K562 (cell line): ENCODE measurements around the gene RABGAP1L. TPM values are rescaled to one million over a fixed set of nuclear protein-coding genes. Genes with fewer than 3 reads are reported as not detected.

ENCODE experiments used
- ATAC-seq: fragments of 200-7000 bp; cut with Tn5 transposase; 3 replicates; pipeline ENCODE4 v1.9.1; 2020; ENCODE audit warnings: moderate library complexity
- BruUV-seq: library from RNA; stranded (reverse); fragments of 400-500 nt; replicated peaks from 2 replicates; lab custom pipeline; 2021; lab: Mats Ljungman, UMichigan
- CTCF ChIA-PET: fragments of 300-600 bp; formaldehyde crosslinking; extraction: SDS; loops from one replicate; lab custom pipeline; 2021; ENCODE audit warnings: low intra/inter-chr PET ratio; lab: Yijun Ruan, JAX
- POLR2A ChIA-PET: fragments of 300-600, 350-650 bp; sonication (Branson Sonifier 250); formaldehyde crosslinking; extraction: SDS; loops from one replicate; lab custom pipeline; 2021; ENCODE audit warnings: antibody characterized with exemption, inconsistent platforms; lab: Yijun Ruan, JAX
- DNase-seq, 4 experiments: peaks; one replicate each; pipeline versions ENCODE4 v3.0.0 to v3.0.0-alpha.2; 2011 to 2018; ENCODE audit warnings: low spot score in 3 of 4, mixed read lengths in 3 of 4; ENCODE audit errors: extremely low read depth in 1 of 4
- FAIRE-seq: peaks from 2 replicates; lab custom pipeline; 2011; peaks lifted over from hg19 to GRCh38; lab: Jason Lieb, UNC
- H2AFZ ChIP-seq: 2 replicates; pipeline ENCODE4 v1.6.0; 2011; ENCODE audit warnings: low read depth, low read length, control low read depth, inconsistent platforms
- H3K27ac ChIP-seq: fragments of 200-600 bp; 3 replicates; pipeline ENCODE4 v1.8.0; 2011; ENCODE audit warnings: low read depth, mild to moderate bottlenecking, control low read depth, inconsistent platforms, low read length, moderate library complexity, mixed read lengths; ENCODE audit errors: extremely low read depth
- H3K27me3 ChIP-seq, 2 experiments: fragments of 300-600 bp in 1 of 2; 2 replicates in 1 of 2; 3 replicates in 1 of 2; pipeline versions ENCODE4 v1.6.0 to v1.8.0; 2011; ENCODE audit warnings: inconsistent platforms in 2 of 2, low read length in 2 of 2, mild to moderate bottlenecking in 1 of 2, mixed read lengths in 1 of 2, moderate library complexity in 1 of 2; ENCODE audit not compliant: control insufficient read depth in 2 of 2, insufficient read depth in 2 of 2
- H3K36me3 ChIP-seq: fragments of 300-600 bp; 3 replicates; pipeline ENCODE4 v1.8.0; 2011; ENCODE audit warnings: mild to moderate bottlenecking, low read length, inconsistent platforms; ENCODE audit not compliant: control insufficient read depth, insufficient read depth
- H3K4me1 ChIP-seq, 2 experiments: fragments of 200-600 bp in 1 of 2; replicated peaks in 1 of 2; 2 replicates in 1 of 2; 3 replicates in 1 of 2; pipeline versions ENCODE4 v1.5.1 to v1.8.0; 2011; ENCODE audit warnings: inconsistent platforms in 2 of 2, low read length in 2 of 2, mild to moderate bottlenecking in 1 of 2, mixed read lengths in 1 of 2, moderate library complexity in 1 of 2; ENCODE audit not compliant: control insufficient read depth in 2 of 2, insufficient read depth in 2 of 2
- H3K4me2 ChIP-seq: 2 replicates; pipeline ENCODE4 v1.6.1; 2011; ENCODE audit warnings: low read length, control low read depth, inconsistent platforms, mixed read lengths; ENCODE audit not compliant: insufficient read depth
- H3K4me3 ChIP-seq: fragments of 200-600 bp; sonication (generic), shearing (Covaris generic); 2 replicates; pipeline ENCODE4 v1.5.1; 2016; ENCODE audit warnings: control low read depth, inconsistent platforms
- H3K79me2 ChIP-seq: fragments of 200-600 bp; 3 replicates; pipeline ENCODE4 v1.8.0; 2011; ENCODE audit warnings: low read length, inconsistent platforms; ENCODE audit not compliant: control insufficient read depth, insufficient read depth
- H3K9ac ChIP-seq, 2 experiments: 2 replicates each; pipeline versions ENCODE4 v1.6.0 to v1.6.1; 2011; ENCODE audit warnings: low read depth in 2 of 2, low read length in 2 of 2, control low read depth in 1 of 2, inconsistent platforms in 1 of 2, mild to moderate bottlenecking in 1 of 2, mixed read lengths in 1 of 2; ENCODE audit not compliant: insufficient read depth in 1 of 2
- H3K9me1 ChIP-seq: one replicate; pipeline ENCODE4 v1.6.0; 2011; ENCODE audit warnings: inconsistent platforms, mild to moderate bottlenecking, low read length, moderate library complexity; ENCODE audit not compliant: control insufficient read depth, insufficient read depth
- H3K9me3 ChIP-seq: replicated peaks from 2 replicates; pipeline ENCODE4 v1.5.1; 2011; ENCODE audit warnings: low read depth, low read length, inconsistent platforms; ENCODE audit not compliant: control insufficient read depth, insufficient read depth
- H4K20me1 ChIP-seq: replicated peaks from 2 replicates; pipeline ENCODE4 v1.6.1; 2011; ENCODE audit warnings: low read length, inconsistent platforms, mixed read lengths; ENCODE audit not compliant: control insufficient read depth, insufficient read depth
- KAT2B ChIP-seq: IDR thresholded peaks from one replicate; pipeline ENCODE4 v1.6.1; 2012; ENCODE audit warnings: low read depth, mild to moderate bottlenecking, control low read depth, inconsistent platforms, low read length, moderate library complexity
- TOE1 ChIP-seq, 2 experiments: fragments of 450-650 bp in 1 of 2; sonication (generic) in 1 of 2; formaldehyde crosslinking in 1 of 2; IDR thresholded peaks; 2 replicates each; pipeline versions ENCODE4 v1.7.1 to v1.8.0; 2016 to 2022; ENCODE audit warnings: borderline replicate concordance in 2 of 2, mild to moderate bottlenecking in 2 of 2, antibody characterized with exemption in 1 of 2, inconsistent platforms in 1 of 2, low read depth in 1 of 2, missing genetic modification reagents in 1 of 2, moderate library complexity in 1 of 2
- ZC3H8 ChIP-seq: fragments of 450-650 bp; IDR thresholded peaks from 2 replicates; pipeline ENCODE4 v1.6.1; 2017
- ZEB2 ChIP-seq: fragments of 450-650 bp; IDR thresholded peaks from 2 replicates; pipeline ENCODE4 v1.6.1; 2016
- ZNF717 ChIP-seq: fragments of 250-450 bp; sonication (Bioruptor Pico); IDR thresholded peaks from 2 replicates; pipeline ENCODE4 v1.5.0; 2021
- ZNF785 ChIP-seq: fragments of 250-450 bp; sonication (Bioruptor Pico); IDR thresholded peaks from 2 replicates; pipeline ENCODE4 v1.4.0; 2020; ENCODE audit warnings: mild to moderate bottlenecking
- WGBS: fragments of 100-300 bp; shearing (Covaris generic); methylation state at CpG from one replicate; pipeline ENCODE4 v1.1.6; 2016; ENCODE audit warnings: low coverage, mixed read lengths; ENCODE audit not compliant: insufficient coverage; ENCODE audit errors: missing lambda C conversion rate; 5-methylcytosine and 5-hydroxymethylcytosine counted together
- in situ Hi-C: fragments of 300-500 bp; cut with MboI; formaldehyde crosslinking; loops from 4 replicates; pipeline ENCODE4 v1.15.0; 2018; ENCODE audit warnings: inconsistent platforms, mixed read lengths
- intact Hi-C: fragments of 100-400 bp; cut with micrococcal nuclease; formaldehyde crosslinking; loops from 2 replicates; pipeline ENCODE4 v1.14.2; 2022
- polyA plus RNA-seq, 8 experiments: library from polyadenylated mRNA; depleted of rRNA in 4 of 8; stranded (reverse) in 5 of 8; unstranded in 3 of 8; fragments of >200 nt; fragmentation: Nextera tagmentation in 2 of 8; fragmentation: Illumina TruSeq in 1 of 8; extraction: Ambion mirVana in 2 of 8; extraction: Trizol in 1 of 8; gene quantifications; 2 replicates each; pipeline versions ENCODE4 v1.2.1 to v1.2.3, GENCODE V29; 2011 to 2014; ENCODE audit warnings: inconsistent platforms in 1 of 8, missing spikeins in 1 of 8
- total RNA-seq, 7 experiments: library from RNA; depleted of rRNA in 6 of 7; stranded (reverse); fragments of >200 nt in 6 of 7; fragmentation: Illumina TruSeq in 2 of 7; extraction: Trizol in 2 of 7; gene quantifications; 2 replicates each; pipeline versions ENCODE4 v1.2.1 to v1.2.3, GENCODE V29; 2011 to 2021; ENCODE audit warnings: low replicate concordance in 1 of 7
- TF ChIP-seq, protein P1 (sequence below): fragments of 450-650 bp; IDR thresholded peaks from 2 replicates; pipeline ENCODE4 v1.6.1; 2018; ENCODE audit not compliant: partially characterized antibody
- TF ChIP-seq, protein P2 (sequence below): sonication (generic); formaldehyde crosslinking; IDR thresholded peaks from 2 replicates; pipeline ENCODE4 v1.8.1; 2022; ENCODE audit warnings: missing genetic modification reagents
- TF ChIP-seq, protein P3 (sequence below): fragments of 450-650 bp; IDR thresholded peaks from 2 replicates; pipeline ENCODE4 v1.7.0; 2016; ENCODE audit warnings: borderline replicate concordance

Gene RABGAP1L
- total and polyA plus RNA-seq, 9 of the 15 experiments (the other 6 are each of a cell fraction or from before 2014, with no cell fraction given), result 16.5 to 44.9 (median 26.7) TPM

DNA sequence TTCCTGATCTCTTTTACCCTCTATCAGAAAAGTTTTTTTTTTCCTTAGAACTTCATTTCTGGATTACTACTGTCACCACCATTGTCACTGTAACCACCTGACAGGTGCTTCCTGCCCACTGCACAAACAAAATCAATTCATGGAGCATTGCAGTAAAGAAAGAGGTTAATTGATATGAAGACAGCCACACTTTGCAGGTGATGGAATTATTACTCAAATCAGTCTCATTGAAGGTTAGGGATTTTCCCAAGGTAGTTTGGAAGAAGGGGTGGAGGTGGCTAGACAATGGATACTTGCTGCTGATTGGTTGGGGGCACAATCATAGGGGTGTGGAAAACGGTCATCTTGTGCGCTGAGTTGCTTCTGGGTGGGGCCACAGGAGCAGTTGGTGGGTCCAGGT lies 609.6 kb downstream of the RABGAP1L start:
- no peaks in the 10 kb centered on the region for H3K27me3 ChIP-seq
- BruUV-seq, result no TSS peak
- FAIRE-seq (no peak), ATAC-seq (no peak), DNase-seq (no peak)
- H2AFZ ChIP-seq, result no peak overlapping the region
- CTCF ChIA-PET, result interaction anchor here (0.7 to 5.4 kb wide), 5 partner anchors 212 to 386 kb away, joined by 3 to 59 read pairs (median 10); partner anchors contain the start of gene CACYBP
- intact Hi-C loops, result loop anchor here (1.0 kb wide), 1 partner anchor 356 kb away; no protein-coding TSS in a partner anchor
- no peaks in the 10 kb centered on the region for H3K9me1 ChIP-seq
- H3K79me2 ChIP-seq, result no peaks in the 10 kb centered on the region
- no peaks in the 10 kb centered on the region for H3K9me3 ChIP-seq
- H3K9ac ChIP-seq, result no peak overlapping the region
- no peaks in the 10 kb centered on the region for H4K20me1 ChIP-seq
- WGBS, result 38% methylated on average over 2 of the region's 2 CpGs
- TF ChIP-seq ZNF785 (no peak), ZEB2 (no peak), ZNF717 (CRISPR knock-in tag) (no peak), TOE1 (IDR thresholded peaks at IDR 0.05; ENCODE audit: borderline replicate concordance) (no peak), TOE1 (CRISPR knock-in tag; IDR thresholded peaks at IDR 0.05; ENCODE audit: borderline replicate concordance, low read depth) (no peak), ZC3H8 (no peak), KAT2B (no peak)
- TF ChIP-seq, protein P1, sequence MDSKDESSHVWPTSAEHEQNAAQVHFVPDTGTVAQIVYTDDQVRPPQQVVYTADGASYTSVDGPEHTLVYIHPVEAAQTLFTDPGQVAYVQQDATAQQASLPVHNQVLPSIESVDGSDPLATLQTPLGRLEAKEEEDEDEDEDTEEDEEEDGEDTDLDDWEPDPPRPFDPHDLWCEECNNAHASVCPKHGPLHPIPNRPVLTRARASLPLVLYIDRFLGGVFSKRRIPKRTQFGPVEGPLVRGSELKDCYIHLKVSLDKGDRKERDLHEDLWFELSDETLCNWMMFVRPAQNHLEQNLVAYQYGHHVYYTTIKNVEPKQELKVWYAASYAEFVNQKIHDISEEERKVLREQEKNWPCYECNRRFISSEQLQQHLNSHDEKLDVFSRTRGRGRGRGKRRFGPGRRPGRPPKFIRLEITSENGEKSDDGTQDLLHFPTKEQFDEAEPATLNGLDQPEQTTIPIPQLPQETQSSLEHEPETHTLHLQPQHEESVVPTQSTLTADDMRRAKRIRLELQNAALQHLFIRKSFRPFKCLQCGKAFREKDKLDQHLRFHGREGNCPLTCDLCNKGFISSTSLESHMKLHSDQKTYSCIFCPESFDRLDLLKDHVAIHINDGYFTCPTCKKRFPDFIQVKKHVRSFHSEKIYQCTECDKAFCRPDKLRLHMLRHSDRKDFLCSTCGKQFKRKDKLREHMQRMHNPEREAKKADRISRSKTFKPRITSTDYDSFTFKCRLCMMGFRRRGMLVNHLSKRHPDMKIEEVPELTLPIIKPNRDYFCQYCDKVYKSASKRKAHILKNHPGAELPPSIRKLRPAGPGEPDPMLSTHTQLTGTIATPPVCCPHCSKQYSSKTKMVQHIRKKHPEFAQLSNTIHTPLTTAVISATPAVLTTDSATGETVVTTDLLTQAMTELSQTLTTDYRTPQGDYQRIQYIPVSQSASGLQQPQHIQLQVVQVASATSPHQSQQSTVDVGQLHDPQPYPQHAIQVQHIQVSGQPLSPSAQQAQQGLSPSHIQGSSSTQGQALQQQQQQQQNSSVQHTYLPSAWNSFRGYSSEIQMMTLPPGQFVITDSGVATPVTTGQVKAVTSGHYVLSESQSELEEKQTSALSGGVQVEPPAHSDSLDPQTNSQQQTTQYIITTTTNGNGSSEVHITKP, result no peak
- TF ChIP-seq, protein P2, sequence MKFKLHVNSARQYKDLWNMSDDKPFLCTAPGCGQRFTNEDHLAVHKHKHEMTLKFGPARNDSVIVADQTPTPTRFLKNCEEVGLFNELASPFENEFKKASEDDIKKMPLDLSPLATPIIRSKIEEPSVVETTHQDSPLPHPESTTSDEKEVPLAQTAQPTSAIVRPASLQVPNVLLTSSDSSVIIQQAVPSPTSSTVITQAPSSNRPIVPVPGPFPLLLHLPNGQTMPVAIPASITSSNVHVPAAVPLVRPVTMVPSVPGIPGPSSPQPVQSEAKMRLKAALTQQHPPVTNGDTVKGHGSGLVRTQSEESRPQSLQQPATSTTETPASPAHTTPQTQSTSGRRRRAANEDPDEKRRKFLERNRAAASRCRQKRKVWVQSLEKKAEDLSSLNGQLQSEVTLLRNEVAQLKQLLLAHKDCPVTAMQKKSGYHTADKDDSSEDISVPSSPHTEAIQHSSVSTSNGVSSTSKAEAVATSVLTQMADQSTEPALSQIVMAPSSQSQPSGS (CRISPR knock-in tag), result no peak
- TF ChIP-seq, protein P3, sequence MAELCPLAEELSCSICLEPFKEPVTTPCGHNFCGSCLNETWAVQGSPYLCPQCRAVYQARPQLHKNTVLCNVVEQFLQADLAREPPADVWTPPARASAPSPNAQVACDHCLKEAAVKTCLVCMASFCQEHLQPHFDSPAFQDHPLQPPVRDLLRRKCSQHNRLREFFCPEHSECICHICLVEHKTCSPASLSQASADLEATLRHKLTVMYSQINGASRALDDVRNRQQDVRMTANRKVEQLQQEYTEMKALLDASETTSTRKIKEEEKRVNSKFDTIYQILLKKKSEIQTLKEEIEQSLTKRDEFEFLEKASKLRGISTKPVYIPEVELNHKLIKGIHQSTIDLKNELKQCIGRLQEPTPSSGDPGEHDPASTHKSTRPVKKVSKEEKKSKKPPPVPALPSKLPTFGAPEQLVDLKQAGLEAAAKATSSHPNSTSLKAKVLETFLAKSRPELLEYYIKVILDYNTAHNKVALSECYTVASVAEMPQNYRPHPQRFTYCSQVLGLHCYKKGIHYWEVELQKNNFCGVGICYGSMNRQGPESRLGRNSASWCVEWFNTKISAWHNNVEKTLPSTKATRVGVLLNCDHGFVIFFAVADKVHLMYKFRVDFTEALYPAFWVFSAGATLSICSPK, result no peak
- TF ChIP-seq, all 486 proteins: peak for 0
- no peak overlapping the region for H3K4me2 ChIP-seq
- no peaks in the 10 kb centered on the region for H3K36me3 ChIP-seq
- peaks cover 0 to 10% of the 10 kb centered on the region in 2 experiments; a peak in 2 of 5 replicates for H3K4me1 ChIP-seq
- in situ Hi-C loops, result loop anchor here (5.0 kb wide), 2 partner anchors 228 to 358 kb away; partner anchors contain the start of gene CACYBP
- no peak overlapping the region for H3K27ac ChIP-seq
- no peak overlapping the region for H3K4me3 ChIP-seq
- POLR2A ChIA-PET, result interaction anchor here (0.6 to 1.0 kb wide), 2 partner anchors 14 to 206 kb away, joined by 3 read pairs; no protein-coding TSS in a partner anchor
